HG02973 (cell line): ENCODE measurements around the gene SMYD3.

Experiments used
- ATAC-seq: cut with Tn5 transposase; IDR thresholded peaks from one replicate; pipeline ENCODE4 v1.9.1; 2021; ENCODE audit warnings: moderate library complexity; ENCODE audit not compliant: unreplicated experiment

Gene SMYD3

DNA sequence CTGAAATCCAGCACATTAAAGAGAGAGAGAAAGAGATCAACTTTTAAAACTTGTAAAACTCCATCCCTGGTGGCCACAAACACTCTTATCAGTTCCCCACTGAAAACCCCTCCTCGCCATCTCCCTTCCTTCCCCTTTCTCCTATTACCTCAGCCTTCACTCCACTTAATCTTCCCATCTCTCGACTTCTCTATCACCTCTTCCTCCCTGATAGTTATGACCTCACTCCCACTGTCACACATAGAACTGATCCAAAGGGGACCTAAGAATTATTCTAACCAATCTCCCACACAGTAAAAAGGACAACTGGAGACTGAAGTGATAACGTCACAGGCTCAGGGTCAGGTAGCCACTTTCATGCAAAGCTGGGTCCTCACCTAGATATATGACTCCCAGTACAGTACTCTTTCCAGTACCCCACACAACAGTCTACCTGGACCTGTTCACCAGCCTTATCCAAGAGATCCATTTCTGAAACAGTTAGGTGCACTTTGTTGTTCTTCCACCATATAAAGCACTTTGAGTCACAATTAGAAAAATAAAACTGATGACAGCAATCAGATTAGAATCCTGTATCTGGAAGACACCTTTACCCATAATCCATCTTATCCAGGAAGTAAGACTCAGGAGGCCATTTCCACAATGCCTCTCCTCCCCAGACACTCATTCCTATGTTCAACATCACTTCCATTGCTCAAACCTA lies 324.8 kb downstream of the SMYD3 start:
- ATAC-seq, result no peak

DNA sequence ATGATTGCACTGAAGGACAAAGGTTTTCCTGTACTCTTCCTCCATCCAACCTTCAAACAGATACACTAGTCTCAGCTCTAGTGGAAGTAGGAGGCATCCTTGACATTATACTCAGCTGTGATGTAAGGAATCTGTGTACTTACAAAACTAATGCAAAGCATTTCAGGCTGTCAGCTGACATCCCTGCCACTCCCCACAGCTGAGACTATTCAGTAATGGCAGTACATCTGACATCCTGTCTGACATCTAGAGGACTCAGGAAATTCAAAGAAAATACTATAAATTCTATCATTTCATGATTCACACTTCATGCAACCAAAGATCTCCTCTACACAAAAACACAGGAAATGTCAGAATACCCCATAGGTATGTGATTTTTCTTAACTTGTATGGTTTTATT lies 325.8 kb downstream of the SMYD3 start:
- no peak for ATAC-seq

DNA sequence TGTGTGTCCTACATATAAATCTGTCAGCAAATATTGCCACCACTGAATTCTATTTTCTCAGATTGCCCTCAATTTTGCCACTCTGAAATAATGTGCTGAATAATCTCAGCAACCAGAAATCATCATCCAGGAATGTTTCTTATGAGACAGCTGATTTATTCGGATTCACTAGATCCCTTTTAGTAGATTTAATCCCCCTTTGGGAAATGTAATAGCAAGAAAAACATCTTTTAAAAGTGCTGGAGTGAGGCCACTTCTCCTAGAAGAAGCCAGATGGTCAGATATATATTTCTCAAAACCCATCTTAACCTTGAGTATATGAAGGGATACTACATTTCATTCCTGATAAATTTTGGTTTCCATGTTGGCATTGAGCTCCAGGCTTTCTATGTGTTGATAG lies 327.7 kb downstream of the SMYD3 start:
- ATAC-seq, result no peak

DNA sequence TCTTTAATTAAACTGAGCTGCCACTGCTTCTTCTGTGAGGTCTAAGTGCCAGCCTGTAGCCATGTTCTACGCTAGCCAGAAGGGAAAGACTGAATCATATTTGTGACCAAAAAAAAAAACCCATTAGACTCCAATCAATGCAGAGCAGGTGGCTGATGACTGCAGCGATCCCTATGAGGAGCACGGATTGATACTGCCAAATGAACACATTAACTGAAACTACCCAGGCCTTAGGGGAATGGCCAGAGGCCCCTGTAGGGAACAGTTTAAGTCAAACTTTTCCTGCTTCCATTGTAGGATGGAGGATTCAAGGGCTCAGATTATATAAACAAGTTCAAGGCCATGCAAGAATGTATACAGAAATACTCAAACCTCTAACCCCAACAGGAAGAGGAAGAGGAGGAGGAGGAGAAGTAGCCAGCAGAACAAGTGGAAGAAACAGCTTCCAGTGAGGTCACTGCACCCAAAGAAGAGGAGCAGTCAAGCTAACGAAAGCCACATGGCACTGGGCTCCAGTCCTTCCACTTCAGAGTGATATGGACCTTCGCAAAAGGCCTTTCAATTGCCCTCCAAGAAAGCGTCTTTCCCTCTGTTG lies 328.3 kb downstream of the SMYD3 start:
- no peak for ATAC-seq

DNA sequence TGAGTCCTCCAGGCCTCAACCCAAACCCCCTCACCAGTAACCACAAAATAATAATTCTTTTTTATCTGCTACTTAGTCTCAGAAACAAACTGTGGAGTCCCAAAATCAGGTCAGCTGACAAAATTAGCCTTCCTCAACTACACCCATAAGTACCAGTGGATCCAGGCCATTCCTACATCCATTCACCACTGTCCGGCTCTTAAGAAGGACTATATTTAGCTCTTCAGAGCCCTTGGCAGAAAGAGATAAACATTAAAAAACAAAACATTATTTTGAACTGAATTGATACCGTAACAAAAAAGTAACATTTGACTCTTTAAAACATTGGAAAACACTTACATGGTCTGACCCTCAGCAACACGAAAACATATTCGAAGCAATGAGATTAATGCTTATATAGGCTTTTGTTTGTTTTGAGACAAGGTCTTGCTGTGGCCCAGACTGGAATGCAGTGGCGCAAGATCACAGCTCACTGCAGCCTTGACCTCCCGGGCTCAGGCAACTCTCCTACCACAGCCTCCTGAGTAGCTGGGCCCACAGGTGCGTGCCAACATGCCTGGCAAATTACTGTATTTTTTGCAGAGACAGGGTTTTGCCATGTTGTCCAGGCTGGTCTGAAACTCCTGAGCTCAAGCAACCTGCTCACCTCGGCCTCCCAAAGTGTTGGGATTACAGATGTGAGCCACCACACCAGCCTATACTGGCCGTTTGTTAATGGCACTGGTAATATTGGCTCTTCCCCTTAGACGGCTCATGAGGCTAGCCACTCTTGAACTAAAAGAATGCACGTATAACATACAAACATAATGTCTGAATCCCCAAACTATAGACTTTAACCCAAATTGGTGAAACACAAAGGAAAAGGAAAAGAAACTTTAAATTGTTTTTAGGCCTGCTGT lies 330.7 kb downstream of the SMYD3 start:
- ATAC-seq, result no peak

DNA sequence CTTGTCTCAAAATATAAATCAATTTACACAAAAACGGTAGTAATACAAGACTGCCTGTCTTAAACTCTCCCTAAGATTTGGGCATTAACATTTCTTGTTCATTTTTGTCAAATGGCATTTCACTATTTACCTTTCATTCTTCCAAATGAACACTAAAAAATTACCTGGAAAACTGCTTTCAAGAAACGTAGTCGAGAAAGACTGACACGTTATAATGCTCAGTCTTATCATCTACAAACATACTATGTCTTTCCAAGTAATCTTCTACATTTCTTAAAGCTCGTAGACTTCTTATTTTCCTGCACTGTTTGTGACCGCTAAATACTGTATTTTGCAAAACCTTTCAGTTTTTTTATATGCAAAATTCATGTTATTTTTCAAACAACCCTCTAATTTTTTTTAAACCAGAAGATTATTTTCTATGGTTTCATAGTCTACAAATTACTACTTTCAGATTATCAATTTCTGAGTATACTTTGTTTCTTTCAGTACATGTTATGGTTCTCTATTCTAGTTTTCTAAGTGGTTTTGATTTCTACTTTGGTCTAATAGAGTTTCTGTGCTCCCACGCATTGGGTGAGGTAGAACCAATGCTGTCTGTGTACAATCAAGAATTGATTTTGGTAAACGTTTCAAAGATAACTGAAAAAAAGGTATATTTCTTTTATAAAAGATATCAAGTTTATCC lies 336.4 kb downstream of the SMYD3 start:
- peak; percentile 93 for ATAC-seq

DNA sequence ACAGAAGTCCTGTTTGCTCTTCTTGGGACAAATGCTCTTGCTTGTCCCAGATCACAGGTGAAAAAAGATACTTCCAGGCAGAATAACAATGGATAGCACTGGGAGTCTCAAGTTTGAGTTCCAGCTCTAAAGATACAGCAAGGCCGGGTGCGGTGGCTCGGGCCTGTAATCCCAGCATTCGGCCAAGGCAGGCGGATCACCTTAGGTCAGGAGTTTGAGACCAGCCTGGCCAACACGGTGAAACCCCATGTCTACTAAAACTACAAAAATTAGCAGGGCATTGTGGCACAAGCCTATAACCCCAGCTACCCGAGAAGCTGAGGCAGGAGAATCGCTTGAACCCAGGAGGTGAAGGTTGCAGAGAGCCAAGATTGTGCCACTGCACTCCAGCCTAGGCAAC lies 337.6 kb downstream of the SMYD3 start:
- no peak for ATAC-seq

DNA sequence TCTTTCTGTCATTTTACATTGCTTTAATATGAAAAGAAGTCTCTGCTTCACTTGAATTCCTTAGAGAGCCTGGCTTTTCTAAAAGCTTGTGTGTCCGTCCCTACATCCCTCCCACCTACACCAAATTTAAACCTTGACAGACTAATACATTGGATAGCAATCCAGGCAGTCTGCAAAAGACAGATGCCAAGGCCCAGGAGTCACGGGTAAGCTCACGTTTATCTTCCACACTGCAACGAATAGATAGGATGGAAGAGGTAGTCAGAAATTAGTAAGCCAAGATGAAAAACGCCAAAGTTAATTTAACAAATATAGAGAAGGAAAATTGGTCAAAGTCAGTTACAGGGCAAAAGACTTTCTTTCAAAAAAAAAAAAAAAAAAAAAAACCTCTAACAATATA lies 338.1 kb downstream of the SMYD3 start:
- no peak for ATAC-seq

DNA sequence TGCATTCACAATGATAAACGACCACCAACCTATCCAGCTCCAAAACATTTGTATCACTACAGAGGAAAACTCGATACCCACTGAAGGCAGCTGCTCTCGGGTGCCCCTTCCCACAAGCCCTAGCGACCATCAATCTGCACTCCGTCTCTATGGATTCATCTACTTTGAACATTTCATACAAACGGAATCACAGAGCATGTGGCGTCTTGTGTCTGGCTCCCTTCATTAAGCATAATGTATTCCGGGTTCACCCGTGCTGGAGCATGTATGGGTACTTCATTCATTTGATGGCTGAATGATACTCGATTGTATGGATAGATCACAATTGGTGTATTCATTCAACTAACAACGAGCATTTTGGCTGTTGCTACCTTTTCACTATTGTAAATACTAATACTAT lies 340.2 kb downstream of the SMYD3 start:
- ATAC-seq, result no peak

DNA sequence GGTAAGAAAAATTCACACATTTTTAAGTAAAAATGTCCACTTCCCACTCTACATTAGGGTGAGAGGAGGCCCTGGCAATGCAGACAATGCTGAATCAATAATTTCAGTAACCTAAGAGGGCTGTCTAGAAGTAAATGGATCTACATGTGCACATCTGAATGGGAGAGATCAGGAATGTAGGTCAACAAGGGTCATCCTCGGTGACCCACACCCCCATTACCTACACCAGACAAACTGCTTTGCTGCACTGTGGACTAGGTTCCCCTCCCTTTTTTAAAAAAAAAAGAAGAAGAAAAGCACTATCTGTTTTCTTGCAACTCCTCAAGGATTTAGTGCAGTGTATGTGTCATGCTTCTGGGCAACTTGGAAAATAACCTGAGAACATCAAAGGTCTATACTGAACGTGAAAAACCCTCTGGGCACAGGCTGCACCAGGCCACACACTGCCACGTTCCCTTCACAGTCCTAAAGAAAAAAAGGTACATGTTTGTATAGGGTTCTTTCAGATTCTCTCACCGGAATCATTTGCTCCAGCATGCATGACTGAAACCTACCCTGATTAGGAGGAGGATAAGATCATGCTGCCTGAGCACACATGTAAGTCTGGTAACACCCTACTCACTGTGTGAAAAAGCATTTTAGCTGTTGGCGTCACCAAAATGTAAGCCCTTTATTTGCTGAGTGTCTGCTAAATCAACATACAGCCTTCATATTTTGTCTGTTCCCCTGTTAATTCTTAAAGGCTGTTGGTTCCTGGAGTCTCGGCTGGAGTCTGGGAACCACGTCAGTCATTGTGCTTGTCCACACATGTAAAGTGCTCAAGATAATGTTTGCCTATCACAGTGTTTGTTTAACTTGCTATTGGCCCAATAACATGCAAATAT lies 341.0 kb downstream of the SMYD3 start:
- ATAC-seq, result no peak

DNA sequence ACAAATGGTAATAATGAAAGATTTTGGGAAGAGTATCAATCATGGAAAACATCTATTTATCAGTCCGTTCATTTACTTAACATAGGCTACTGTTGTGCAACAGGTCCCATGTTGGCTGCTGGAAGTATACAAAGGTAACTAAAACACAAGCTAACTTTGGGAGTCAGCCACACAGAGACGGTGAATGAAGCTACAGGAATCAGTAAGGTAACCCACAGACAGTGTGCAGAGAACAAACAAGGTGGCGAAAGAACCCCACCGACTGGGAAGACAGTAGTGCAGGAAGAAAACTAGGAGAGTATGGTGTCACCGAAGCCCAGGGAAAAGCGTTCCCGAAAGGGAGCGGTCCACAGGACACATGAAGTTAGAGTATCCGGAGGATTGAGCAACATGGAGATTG lies 342.3 kb downstream of the SMYD3 start:
- no peak for ATAC-seq

DNA sequence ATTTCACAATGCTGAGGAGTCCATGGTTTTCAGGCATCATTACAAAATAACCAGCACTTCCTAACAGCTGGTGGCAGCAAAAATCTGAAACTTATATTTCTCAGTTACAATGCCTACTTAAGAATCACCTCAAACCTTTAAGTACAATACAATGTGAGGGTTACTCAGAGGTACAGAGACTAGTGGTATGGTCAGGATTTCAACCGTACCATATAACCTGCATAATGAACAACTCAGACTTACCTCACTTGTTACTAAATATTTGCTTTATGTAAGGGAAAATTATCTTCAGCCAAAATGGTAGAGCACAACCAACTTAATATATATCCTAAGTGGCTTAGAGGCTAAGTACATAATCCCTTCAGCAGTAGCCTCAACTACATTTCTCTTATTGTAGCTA lies 344.5 kb downstream of the SMYD3 start:
- ATAC-seq, result no peak

DNA sequence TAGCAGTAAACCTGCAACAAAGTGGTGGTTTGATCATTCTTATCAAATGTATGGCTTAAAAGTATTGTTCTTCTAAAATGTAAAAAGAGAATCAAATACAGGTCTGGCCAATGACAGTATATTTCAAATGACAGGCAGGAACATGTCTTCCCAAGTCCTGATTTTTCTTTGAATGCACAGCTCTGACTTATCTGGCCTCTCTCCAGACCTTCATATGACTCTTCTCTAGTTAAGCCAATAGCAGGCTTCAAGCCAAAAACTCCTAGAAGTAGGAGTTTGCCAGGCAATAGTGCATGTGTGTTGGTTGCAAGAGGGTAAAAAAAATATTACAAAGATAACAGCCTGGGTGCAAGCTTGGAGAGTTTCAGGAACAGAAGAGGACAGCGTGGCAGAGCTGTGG lies 345.5 kb downstream of the SMYD3 start:
- ATAC-seq, result no peak

DNA sequence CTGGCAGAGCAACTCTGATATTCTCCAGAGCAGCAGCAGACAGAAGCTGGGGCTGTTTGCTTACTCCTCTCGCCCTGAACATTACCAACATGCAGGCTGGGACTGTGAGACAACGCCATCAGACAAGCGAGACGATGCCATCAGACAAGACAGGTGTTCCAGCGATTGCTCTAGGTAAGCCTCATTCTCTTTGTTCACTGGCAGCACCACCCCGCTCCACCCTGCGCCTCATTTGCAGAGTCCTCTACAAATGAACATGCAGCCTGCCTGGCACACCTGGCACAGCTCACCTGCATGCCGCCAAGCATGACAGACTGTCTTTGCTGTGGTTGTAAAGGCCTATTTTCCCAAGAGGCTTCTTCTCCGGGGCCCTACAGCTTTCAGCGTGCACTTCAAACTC lies 346.2 kb downstream of the SMYD3 start:
- ATAC-seq, result no peak

DNA sequence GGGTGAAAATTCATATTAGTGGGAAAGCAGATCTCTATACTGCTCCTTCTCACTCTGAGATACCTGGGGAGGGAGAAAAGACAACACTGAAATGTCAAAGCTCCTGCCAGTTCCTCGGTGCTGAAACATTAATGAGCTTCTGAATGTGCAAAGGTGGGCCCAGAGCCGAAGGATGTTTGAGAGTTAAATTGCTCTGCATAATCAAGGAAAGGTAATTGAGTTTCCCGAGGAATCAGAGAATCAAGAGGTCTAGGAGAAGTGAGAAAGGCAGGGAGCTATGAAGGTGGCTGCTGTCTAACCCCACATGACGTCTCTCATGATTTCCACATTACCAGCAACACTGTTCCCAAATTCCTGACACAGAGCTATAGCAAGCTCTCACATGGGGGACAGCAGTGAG lies 346.7 kb downstream of the SMYD3 start:
- no peak for ATAC-seq

DNA sequence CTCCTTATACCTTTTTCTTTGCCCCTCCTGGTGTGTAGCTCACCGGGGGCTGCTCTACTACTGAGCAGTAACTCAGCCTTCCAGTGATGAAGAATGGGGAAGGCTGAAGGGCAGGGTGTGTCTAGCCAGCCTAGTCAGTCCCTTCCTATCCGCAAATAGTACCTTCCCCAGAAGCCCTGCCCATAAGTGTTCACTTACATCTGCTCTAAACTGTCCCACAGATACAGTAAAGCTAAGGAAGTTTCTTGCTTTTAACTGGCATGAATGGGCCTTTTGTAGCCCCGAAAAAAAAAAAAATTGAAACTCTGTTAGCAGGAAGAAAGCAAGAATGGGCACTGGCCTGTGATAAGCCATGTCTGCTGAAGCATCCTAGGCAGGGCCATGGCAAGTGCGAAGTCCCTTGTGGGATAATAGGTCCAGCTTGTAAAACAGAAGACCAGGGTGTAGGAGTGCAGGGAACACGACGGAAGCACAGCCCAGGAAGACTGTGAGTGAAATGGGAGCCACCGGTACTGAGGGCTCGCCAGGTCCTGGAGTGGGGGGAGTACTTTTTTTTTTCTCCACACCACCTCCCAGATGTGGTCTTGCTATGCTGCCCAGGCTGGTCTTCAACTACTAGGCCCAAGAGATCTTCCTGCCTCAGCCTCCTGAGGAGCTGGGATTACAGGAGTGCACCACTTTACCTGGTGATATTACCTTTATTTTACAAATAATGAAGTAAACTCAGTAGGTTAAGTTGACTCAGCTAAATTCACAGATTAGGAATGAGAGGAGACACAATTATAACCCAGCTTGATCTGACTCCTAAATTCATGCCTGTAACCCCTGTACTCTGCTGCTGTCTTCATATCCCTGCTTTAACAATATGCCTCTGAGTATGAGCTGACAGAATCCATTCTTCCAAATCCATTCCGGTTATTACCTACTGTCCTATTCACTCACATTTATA lies 347.5 kb downstream of the SMYD3 start:
- no peak for ATAC-seq

DNA sequence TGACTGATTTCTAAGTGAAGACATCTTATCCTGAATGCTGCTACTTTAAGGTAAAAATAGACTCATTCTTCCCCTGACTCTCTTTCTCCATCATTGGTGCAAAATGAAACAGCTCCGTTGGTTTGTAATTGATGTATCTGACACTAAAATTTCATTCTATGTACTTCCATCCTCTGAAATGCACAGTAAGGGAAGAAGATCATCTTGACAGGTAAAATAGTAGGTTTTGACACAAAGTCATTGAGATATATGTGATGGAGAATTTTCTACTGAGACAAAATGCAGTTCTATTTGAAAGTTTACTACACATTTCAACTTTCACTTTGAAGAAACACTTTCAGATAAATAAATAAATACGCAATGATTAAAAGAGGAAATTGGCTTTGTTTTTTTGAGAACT lies 348.9 kb downstream of the SMYD3 start:
- ATAC-seq, result no peak

DNA sequence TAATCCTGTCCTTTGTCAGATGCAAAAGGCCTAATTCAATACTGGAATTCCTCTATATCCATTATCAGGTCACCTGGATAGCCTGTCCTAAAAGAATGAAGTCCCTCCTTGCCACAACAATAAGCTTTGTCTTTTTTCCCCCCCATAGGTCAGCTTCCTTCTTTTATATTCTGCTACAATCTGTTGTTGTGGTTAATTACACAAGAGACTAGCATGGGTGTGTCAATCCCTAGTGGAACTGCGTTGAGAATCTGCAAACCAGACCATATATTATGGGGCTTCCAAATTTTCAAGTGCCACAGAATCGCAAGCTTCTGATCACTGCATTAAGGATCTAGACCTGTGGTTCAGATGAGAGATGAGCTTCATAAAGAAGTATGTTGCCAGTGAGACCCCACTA lies 349.6 kb downstream of the SMYD3 start:
- no peak for ATAC-seq

DNA sequence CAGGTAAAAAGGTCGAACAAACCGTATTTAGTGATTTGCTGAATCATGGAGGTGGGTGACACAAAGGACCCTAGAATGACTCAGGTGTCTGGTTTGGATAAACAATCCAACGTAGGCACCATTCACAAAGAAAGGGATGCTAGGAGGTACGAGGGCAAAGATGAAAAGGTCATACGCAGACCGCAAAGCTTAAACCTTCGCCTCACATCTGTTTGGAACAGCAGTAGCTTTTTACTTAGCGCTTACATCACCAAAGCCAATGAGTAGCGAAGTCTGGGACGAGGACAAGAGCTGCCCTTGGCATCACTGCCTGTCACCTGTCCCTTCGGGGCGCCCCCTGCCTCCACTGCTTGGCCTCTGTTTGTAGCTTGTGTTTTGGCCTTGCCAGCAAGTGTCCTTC lies 350.2 kb downstream of the SMYD3 start:
- no peak for ATAC-seq
